ENCODE measurements around the gene ATP2B2. TPM values are rescaled to one million over a fixed set of nuclear protein-coding genes. Genes with fewer than 3 reads are reported as not detected.

The ATP2B2 gene
- total and polyA plus RNA-seq, 9 of the 15 experiments (the other 6 are each of a cell fraction or from before 2014, with no cell fraction given) = 0.06 TPM; not detected in 8

- TF ChIP-seq, protein P1, sequence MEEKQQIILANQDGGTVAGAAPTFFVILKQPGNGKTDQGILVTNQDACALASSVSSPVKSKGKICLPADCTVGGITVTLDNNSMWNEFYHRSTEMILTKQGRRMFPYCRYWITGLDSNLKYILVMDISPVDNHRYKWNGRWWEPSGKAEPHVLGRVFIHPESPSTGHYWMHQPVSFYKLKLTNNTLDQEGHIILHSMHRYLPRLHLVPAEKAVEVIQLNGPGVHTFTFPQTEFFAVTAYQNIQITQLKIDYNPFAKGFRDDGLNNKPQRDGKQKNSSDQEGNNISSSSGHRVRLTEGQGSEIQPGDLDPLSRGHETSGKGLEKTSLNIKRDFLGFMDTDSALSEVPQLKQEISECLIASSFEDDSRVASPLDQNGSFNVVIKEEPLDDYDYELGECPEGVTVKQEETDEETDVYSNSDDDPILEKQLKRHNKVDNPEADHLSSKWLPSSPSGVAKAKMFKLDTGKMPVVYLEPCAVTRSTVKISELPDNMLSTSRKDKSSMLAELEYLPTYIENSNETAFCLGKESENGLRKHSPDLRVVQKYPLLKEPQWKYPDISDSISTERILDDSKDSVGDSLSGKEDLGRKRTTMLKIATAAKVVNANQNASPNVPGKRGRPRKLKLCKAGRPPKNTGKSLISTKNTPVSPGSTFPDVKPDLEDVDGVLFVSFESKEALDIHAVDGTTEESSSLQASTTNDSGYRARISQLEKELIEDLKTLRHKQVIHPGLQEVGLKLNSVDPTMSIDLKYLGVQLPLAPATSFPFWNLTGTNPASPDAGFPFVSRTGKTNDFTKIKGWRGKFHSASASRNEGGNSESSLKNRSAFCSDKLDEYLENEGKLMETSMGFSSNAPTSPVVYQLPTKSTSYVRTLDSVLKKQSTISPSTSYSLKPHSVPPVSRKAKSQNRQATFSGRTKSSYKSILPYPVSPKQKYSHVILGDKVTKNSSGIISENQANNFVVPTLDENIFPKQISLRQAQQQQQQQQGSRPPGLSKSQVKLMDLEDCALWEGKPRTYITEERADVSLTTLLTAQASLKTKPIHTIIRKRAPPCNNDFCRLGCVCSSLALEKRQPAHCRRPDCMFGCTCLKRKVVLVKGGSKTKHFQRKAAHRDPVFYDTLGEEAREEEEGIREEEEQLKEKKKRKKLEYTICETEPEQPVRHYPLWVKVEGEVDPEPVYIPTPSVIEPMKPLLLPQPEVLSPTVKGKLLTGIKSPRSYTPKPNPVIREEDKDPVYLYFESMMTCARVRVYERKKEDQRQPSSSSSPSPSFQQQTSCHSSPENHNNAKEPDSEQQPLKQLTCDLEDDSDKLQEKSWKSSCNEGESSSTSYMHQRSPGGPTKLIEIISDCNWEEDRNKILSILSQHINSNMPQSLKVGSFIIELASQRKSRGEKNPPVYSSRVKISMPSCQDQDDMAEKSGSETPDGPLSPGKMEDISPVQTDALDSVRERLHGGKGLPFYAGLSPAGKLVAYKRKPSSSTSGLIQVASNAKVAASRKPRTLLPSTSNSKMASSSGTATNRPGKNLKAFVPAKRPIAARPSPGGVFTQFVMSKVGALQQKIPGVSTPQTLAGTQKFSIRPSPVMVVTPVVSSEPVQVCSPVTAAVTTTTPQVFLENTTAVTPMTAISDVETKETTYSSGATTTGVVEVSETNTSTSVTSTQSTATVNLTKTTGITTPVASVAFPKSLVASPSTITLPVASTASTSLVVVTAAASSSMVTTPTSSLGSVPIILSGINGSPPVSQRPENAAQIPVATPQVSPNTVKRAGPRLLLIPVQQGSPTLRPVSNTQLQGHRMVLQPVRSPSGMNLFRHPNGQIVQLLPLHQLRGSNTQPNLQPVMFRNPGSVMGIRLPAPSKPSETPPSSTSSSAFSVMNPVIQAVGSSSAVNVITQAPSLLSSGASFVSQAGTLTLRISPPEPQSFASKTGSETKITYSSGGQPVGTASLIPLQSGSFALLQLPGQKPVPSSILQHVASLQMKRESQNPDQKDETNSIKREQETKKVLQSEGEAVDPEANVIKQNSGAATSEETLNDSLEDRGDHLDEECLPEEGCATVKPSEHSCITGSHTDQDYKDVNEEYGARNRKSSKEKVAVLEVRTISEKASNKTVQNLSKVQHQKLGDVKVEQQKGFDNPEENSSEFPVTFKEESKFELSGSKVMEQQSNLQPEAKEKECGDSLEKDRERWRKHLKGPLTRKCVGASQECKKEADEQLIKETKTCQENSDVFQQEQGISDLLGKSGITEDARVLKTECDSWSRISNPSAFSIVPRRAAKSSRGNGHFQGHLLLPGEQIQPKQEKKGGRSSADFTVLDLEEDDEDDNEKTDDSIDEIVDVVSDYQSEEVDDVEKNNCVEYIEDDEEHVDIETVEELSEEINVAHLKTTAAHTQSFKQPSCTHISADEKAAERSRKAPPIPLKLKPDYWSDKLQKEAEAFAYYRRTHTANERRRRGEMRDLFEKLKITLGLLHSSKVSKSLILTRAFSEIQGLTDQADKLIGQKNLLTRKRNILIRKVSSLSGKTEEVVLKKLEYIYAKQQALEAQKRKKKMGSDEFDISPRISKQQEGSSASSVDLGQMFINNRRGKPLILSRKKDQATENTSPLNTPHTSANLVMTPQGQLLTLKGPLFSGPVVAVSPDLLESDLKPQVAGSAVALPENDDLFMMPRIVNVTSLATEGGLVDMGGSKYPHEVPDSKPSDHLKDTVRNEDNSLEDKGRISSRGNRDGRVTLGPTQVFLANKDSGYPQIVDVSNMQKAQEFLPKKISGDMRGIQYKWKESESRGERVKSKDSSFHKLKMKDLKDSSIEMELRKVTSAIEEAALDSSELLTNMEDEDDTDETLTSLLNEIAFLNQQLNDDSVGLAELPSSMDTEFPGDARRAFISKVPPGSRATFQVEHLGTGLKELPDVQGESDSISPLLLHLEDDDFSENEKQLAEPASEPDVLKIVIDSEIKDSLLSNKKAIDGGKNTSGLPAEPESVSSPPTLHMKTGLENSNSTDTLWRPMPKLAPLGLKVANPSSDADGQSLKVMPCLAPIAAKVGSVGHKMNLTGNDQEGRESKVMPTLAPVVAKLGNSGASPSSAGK (IDR thresholded peaks at IDR 0.05) = no peak
- TF ChIP-seq KLF1 (tag; IDR thresholded peaks at IDR 0.05) (no peak), CREB5 (CRISPR knock-in tag; IDR thresholded peaks at IDR 0.05) (no peak), BDP1 (IDR thresholded peaks at IDR 0.05; ENCODE audit: insufficient read depth, insufficient read length) (no peak), TFAM (CRISPR knock-in tag; conservative IDR thresholded peaks at IDR 0.05) (no peak), ZNF583 (CRISPR knock-in tag; IDR thresholded peaks at IDR 0.05) (no peak), BCOR (IDR thresholded peaks at IDR 0.05) (no peak), ZBTB8A (IDR thresholded peaks at IDR 0.05; ENCODE audit: partially characterized antibody) (no peak), ATF4 (CRISPR knock-in tag; IDR thresholded peaks at IDR 0.05) (no peak), ZNF830 (CRISPR knock-in tag; IDR thresholded peaks at IDR 0.05) (no peak), CEBPG (CRISPR knock-in tag; IDR thresholded peaks at IDR 0.05) (no peak), CEBPG (tag; conservative IDR thresholded peaks at IDR 0.05 in 1 of 2, IDR thresholded peaks at IDR 0.05 in 1 of 2) (no peak)
- TF ChIP-seq, protein P2, sequence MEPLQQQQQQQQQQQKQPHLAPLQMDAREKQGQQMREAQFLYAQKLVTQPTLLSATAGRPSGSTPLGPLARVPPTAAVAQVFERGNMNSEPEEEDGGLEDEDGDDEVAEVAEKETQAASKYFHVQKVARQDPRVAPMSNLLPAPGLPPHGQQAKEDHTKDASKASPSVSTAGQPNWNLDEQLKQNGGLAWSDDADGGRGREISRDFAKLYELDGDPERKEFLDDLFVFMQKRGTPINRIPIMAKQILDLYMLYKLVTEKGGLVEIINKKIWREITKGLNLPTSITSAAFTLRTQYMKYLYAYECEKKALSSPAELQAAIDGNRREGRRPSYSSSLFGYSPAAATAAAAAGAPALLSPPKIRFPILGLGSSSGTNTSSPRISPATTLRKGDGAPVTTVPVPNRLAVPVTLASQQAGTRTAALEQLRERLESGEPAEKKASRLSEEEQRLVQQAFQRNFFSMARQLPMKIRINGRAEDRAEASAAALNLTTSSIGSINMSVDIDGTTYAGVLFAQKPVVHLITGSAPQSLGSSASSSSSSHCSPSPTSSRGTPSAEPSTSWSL (CRISPR knock-in tag; IDR thresholded peaks at IDR 0.05; ENCODE audit: borderline replicate concordance) = no peak
These were observed 7.1 kb downstream of the ATP2B2 start (continued) for GRCh38 chr3:10498271-10498670.
